ENCODE results near the gene LYPD4. TPM values are rescaled to one million over a fixed set of nuclear protein-coding genes. Genes with fewer than 3 reads are reported as not detected.
"Not testable (repeated sequence)": the region's sequence is repeated elsewhere in the genome, so short reads cannot be mapped to it uniquely, and the experiment has no call there.

Gene LYPD4
- total RNA-seq, 2 experiments from 2014 or later, result not detected

- ChIA-PET POLR2A (no interaction called here), CTCF (interaction anchor here (0.5 to 6.6 kb wide), 18 partner anchors 8 to 1305 kb away, joined by 3 to 60 read pairs (median 3); partner anchors contain the start of gene ERFL)
Observed at GRCh38 chr19:41792513-41793413, 51.7 kb downstream of the LYPD4 start.

GRCh38 chr19:41789053-41789452 is 55.4 kb downstream of the LYPD4 start:
- POLR2A ChIA-PET, CTCF ChIA-PET: not testable (repeated sequence)

DNA sequence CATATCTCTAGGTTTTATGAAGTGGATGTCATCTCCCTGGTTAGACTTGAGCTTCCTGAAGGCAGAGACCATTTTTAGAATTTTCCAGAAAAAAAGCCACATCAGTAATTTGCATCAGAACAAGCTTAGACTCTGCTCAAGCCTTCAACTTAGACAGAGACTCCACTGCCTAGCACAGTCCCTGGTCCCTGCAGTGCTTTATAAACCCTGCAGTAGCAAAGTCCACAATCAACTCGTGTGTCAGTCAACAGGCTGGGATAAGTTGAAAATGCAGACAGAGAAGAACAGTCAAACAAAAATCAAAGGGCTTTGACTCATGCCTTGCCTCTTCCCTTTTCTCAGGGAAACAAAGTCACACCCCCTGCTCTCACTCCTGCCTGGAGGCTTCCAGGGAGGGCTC is 56.0 kb downstream of the LYPD4 start:
- CTCF ChIA-PET, result not testable (repeated sequence)

More for the DNA sequence above, 56.0 kb downstream of the LYPD4 start:
- POLR2A ChIA-PET, result not testable (repeated sequence)

Other genes starting within 250 kb of the LYPD4 start
- gene CEACAM4, start 217.6 kb downstream of the LYPD4 start, total RNA-seq, result not detected
- not detected for gene CEACAM7, start 156.4 kb downstream of the LYPD4 start, total RNA-seq
- gene CEACAM5, start 136.1 kb downstream of the LYPD4 start, total RNA-seq, result not detected
- not detected for gene CEACAM6, start 89.2 kb downstream of the LYPD4 start, total RNA-seq
- not detected for gene CEACAM3, start 48.1 kb downstream of the LYPD4 start, total RNA-seq
- gene DMRTC2, start 359 bp upstream of the LYPD4 start, total RNA-seq, result not detected
- gene RPS19, start 15.6 kb upstream of the LYPD4 start, total RNA-seq, result 1,000 to 10,000 TPM; 2,995 to 3,062 TPM
- gene CD79A, start 32.6 kb upstream of the LYPD4 start, total RNA-seq, result 1 to 10 TPM; 4.7 to 6.4 TPM
- gene ARHGEF1, start 38.5 kb upstream of the LYPD4 start, total RNA-seq, result 100 to 1,000 TPM; 294 to 297 TPM
- 1 to 10 TPM; 1.1 to 1.3 TPM for gene ERFL, start 83.8 kb upstream of the LYPD4 start, total RNA-seq
- gene RABAC1, start 114.6 kb upstream of the LYPD4 start, total RNA-seq, result 10 to 100 TPM; 68.1 to 73.5 TPM
- 1 to 10 TPM; 2.9 to 3.0 TPM for gene ATP1A3, start 149.5 kb upstream of the LYPD4 start, total RNA-seq
- gene GRIK5, start 225.5 kb upstream of the LYPD4 start, total RNA-seq, result under 1 TPM; 0.59 TPM
- 10 to 100 TPM; 16.8 to 17.2 TPM for gene ZNF574, start 231.5 kb upstream of the LYPD4 start, total RNA-seq